T-helper 17 cell (primary cell): ENCODE measurements around the gene LDLRAD3. TPM values are rescaled to one million over a fixed set of nuclear protein-coding genes. Genes with fewer than 3 reads are reported as not detected.

Experiments used
- ATAC-seq: fragments of 150-1000 bp; cut with Tn5 transposase; 2 replicates; pipeline ENCODE4 v1.10.0; 2021; ENCODE audit warnings: mild to moderate bottlenecking, moderate library complexity
- DNase-seq, 3 donors: peaks; one replicate each; pipeline versions ENCODE4 v3.0.0 to v3.0.0-alpha.2; 2020 to 2021
- H3K9me3 ChIP-seq: one replicate; pipeline ENCODE4 v1.7.0; 2013; ENCODE audit warnings: low read length, mild to moderate bottlenecking; ENCODE audit not compliant: control insufficient read depth, poor library complexity, severe bottlenecking
- H3K27ac Mint-ChIP-seq: one replicate; pipeline ENCODE4 v1.8.0; 2022; ENCODE audit warnings: mild to moderate bottlenecking, moderate library complexity, mixed read lengths
- H3K27me3 Mint-ChIP-seq: one replicate; pipeline ENCODE4 v1.8.0; 2022; ENCODE audit warnings: mixed read lengths
- H3K36me3 Mint-ChIP-seq: one replicate; pipeline ENCODE4 v1.8.0; 2022; ENCODE audit warnings: low read depth, mixed read lengths
- H3K4me1 Mint-ChIP-seq: one replicate; pipeline ENCODE4 v1.8.0; 2022; ENCODE audit warnings: mild to moderate bottlenecking, mixed read lengths
- H3K4me3 Mint-ChIP-seq: one replicate; pipeline ENCODE4 v1.8.0; 2022; ENCODE audit warnings: mild to moderate bottlenecking, moderate library complexity, mixed read lengths
- total RNA-seq, 4 donors: library from RNA in 2 of 4; stranded (reverse) in 2 of 4; gene quantifications; one replicate each; pipeline ENCODE4 v1.2.3 and lab custom pipeline; 2022 to 2026

LDLRAD3 gene
- total RNA-seq, 2 donors from 2014 or later: 0.42 to 1.4 TPM

DNA sequence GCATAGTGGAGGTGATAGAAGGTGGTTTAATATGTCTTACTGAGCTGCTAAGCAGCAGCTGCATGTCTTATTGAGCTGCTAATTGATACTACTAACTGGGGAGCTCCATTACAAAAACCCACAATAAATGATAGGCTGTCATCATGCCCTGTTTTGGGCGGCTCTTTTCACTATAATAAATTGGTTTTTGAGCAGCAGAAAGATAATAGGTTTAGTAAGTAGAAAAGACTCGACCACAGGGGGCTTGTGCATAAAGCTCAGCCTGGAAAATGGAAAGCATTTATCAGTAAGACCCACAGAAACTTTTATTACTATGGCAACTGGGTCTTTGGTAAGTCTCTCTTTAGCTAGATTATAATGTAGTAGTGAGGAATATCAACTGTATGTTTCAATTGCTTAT is 117.6 kb downstream of the LDLRAD3 start:
- no peaks in the 10 kb centered on the region for H3K9me3 ChIP-seq
- peaks cover 13% of the 10 kb centered on the region for H3K27me3 Mint-ChIP-seq
- H3K4me1 Mint-ChIP-seq: no peaks in the 10 kb centered on the region
- ATAC-seq: no peak
- H3K36me3 Mint-ChIP-seq: no peaks in the 10 kb centered on the region
- no peak for DNase-seq
- H3K4me3 Mint-ChIP-seq: no peak overlapping the region
- H3K27ac Mint-ChIP-seq: no peak overlapping the region

- no peak for ATAC-seq
- no peak overlapping the region for H3K27ac Mint-ChIP-seq
- no peak for DNase-seq
- no peaks in the 10 kb centered on the region for H3K9me3 ChIP-seq
- no peaks in the 10 kb centered on the region for H3K4me1 Mint-ChIP-seq
- H3K27me3 Mint-ChIP-seq: peaks cover 5% of the 10 kb centered on the region
- no peaks in the 10 kb centered on the region for H3K36me3 Mint-ChIP-seq
- no peak overlapping the region for H3K4me3 Mint-ChIP-seq
Measured at GRCh38 chr11:36062796-36063365, 119.0 kb downstream of the LDLRAD3 start.

GRCh38 chr11:36065436-36065835 is 121.6 kb downstream of the LDLRAD3 start:
- Mint-ChIP-seq H3K4me3 (no peak overlapping the region), H3K27me3 (peaks cover 12% of the 10 kb centered on the region), H3K27ac (no peak overlapping the region), H3K36me3 (no peaks in the 10 kb centered on the region), H3K4me1 (no peaks in the 10 kb centered on the region)
- no peaks in the 10 kb centered on the region for H3K9me3 ChIP-seq
- DNase-seq (no peak), ATAC-seq (no peak)

DNA sequence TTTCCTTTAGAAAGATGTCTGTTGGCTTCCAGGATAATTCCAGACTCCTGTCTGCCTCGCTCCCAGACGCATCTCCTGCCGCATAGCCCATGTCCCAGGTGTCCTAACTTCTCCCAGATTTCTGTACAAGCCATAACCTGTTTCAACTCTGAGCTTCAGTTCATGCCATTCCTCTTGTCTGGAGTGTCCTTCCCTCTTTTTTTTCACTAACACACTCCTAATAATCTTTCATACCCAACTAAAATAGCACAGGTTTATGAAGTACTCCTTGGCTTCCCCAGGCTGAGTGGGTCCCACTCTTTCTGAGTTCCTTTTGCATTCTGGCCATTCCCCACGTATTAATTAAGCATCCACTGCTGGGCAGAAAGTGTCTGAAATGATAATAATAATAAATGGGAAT is 123.0 kb downstream of the LDLRAD3 start:
- no peaks in the 10 kb centered on the region for H3K9me3 ChIP-seq
- H3K4me3 Mint-ChIP-seq: no peak overlapping the region
- DNase-seq (no peak), ATAC-seq (no peak)
- H3K36me3 Mint-ChIP-seq: no peaks in the 10 kb centered on the region
- no peak overlapping the region for H3K27ac Mint-ChIP-seq
- H3K27me3 Mint-ChIP-seq: peaks cover 20% of the 10 kb centered on the region
- H3K4me1 Mint-ChIP-seq: no peaks in the 10 kb centered on the region

DNA sequence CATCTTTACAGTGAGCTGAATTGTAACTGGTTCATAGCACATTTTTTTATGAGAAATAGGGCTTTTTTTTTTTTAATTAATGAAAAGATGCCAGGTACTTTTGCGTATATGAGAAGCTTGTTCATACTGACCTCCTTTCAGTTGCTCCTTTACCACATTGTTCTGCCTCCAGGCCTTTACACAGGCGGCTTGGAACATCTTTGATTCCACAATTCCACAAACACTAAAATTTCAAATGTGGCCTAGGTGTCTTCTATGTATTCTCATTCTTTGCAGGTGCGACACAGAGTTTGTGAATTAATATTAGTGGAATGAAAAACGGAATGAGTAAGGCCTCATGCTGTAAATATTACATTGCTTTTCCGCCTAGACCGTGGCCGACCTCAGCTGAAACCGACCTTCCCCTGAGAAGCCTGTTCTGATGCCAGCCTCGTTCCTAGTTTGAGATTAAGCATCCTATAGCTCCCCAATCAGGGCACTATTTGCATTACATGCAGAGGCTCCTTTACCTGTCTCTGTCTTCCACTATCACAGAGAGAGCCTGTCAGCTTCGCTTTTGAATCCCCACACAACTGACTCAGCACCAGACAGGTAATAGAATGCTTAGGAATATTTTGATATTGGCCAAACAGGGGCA is 125.8 kb downstream of the LDLRAD3 start:
- Mint-ChIP-seq H3K4me3 (no peak overlapping the region), H3K27me3 (peaks cover 27% of the 10 kb centered on the region), H3K27ac (no peak overlapping the region), H3K4me1 (no peaks in the 10 kb centered on the region), H3K36me3 (no peaks in the 10 kb centered on the region)
- no peaks in the 10 kb centered on the region for H3K9me3 ChIP-seq
- DNase-seq (no peak), ATAC-seq (no peak)

GRCh38 chr11:36070213-36070953 is 126.5 kb downstream of the LDLRAD3 start:
- Mint-ChIP-seq H3K36me3 (no peaks in the 10 kb centered on the region), H3K27ac (no peak overlapping the region)
- no peak for ATAC-seq

GRCh38 chr11:36070954-36071330 is 127.1 kb downstream of the LDLRAD3 start:
- DNase-seq: no peak
- H3K4me3 Mint-ChIP-seq: no peak overlapping the region
- H3K9me3 ChIP-seq: no peaks in the 10 kb centered on the region
- H3K27me3 Mint-ChIP-seq: peaks cover 33% of the 10 kb centered on the region
- ATAC-seq: no peak
- H3K4me1 Mint-ChIP-seq: no peaks in the 10 kb centered on the region
- no peak overlapping the region for H3K27ac Mint-ChIP-seq
- no peaks in the 10 kb centered on the region for H3K36me3 Mint-ChIP-seq

More at GRCh38 chr11:36070213-36070953, 126.5 kb downstream of the LDLRAD3 start:
- peaks cover 29% of the 10 kb centered on the region for H3K27me3 Mint-ChIP-seq
- no peak overlapping the region for H3K4me3 Mint-ChIP-seq
- H3K4me1 Mint-ChIP-seq: no peaks in the 10 kb centered on the region
- DNase-seq: no peak
- no peaks in the 10 kb centered on the region for H3K9me3 ChIP-seq

GRCh38 chr11:36071917-36072500 is 128.1 kb downstream of the LDLRAD3 start:
- Mint-ChIP-seq H3K27ac (no peak overlapping the region), H3K4me1 (no peaks in the 10 kb centered on the region), H3K36me3 (no peaks in the 10 kb centered on the region), H3K4me3 (no peak overlapping the region), H3K27me3 (peaks cover 33% of the 10 kb centered on the region)
- no peak for ATAC-seq
- DNase-seq: no peak
- H3K9me3 ChIP-seq: no peaks in the 10 kb centered on the region

GRCh38 chr11:36073411-36074203 is 129.7 kb downstream of the LDLRAD3 start:
- H3K27ac Mint-ChIP-seq: no peak overlapping the region
- no peak for ATAC-seq
- no peaks in the 10 kb centered on the region for H3K4me1 Mint-ChIP-seq
- no peaks in the 10 kb centered on the region for H3K36me3 Mint-ChIP-seq
- H3K9me3 ChIP-seq: no peaks in the 10 kb centered on the region
- H3K27me3 Mint-ChIP-seq: peaks cover 33% of the 10 kb centered on the region
- no peak overlapping the region for H3K4me3 Mint-ChIP-seq
- no peak for DNase-seq

GRCh38 chr11:36074941-36075431 is 131.1 kb downstream of the LDLRAD3 start:
- no peak for ATAC-seq
- Mint-ChIP-seq H3K27me3 (peaks cover 35% of the 10 kb centered on the region), H3K4me3 (no peak overlapping the region), H3K27ac (no peak overlapping the region), H3K4me1 (no peaks in the 10 kb centered on the region), H3K36me3 (no peaks in the 10 kb centered on the region)
- DNase-seq: no peak
- H3K9me3 ChIP-seq: no peaks in the 10 kb centered on the region

- ATAC-seq (no peak), DNase-seq (no peak)
- H3K4me1 Mint-ChIP-seq: no peaks in the 10 kb centered on the region
Measured at GRCh38 chr11:36077368-36077767, 133.5 kb downstream of the LDLRAD3 start.

GRCh38 chr11:36077886-36078685 is 134.2 kb downstream of the LDLRAD3 start:
- no peaks in the 10 kb centered on the region for H3K9me3 ChIP-seq
- no peaks in the 10 kb centered on the region for H3K36me3 Mint-ChIP-seq
- H3K4me1 Mint-ChIP-seq: no peaks in the 10 kb centered on the region
- DNase-seq: no peak
- peaks cover 18% of the 10 kb centered on the region for H3K27me3 Mint-ChIP-seq
- no peak overlapping the region for H3K27ac Mint-ChIP-seq
- no peak for ATAC-seq
- H3K4me3 Mint-ChIP-seq: no peak overlapping the region

More at GRCh38 chr11:36077368-36077767, 133.5 kb downstream of the LDLRAD3 start:
- Mint-ChIP-seq H3K36me3 (no peaks in the 10 kb centered on the region), H3K27me3 (peaks cover 22% of the 10 kb centered on the region), H3K4me3 (no peak overlapping the region), H3K27ac (no peak overlapping the region)
- H3K9me3 ChIP-seq: no peaks in the 10 kb centered on the region
